GM18507 (cell line): ENCODE data around the gene FOXK2.

Experiments
- DNase-seq: peaks from one replicate; pipeline ENCODE4 v3.0.0; 2011; ENCODE audit warnings: low read depth; ENCODE audit not compliant: insufficient read length; ENCODE audit errors: extremely low spot score
- FAIRE-seq: peaks from 2 replicates; lab custom pipeline; 2011; peaks lifted over from hg19 to GRCh38; lab: Jason Lieb, UNC

Gene FOXK2

DNA sequence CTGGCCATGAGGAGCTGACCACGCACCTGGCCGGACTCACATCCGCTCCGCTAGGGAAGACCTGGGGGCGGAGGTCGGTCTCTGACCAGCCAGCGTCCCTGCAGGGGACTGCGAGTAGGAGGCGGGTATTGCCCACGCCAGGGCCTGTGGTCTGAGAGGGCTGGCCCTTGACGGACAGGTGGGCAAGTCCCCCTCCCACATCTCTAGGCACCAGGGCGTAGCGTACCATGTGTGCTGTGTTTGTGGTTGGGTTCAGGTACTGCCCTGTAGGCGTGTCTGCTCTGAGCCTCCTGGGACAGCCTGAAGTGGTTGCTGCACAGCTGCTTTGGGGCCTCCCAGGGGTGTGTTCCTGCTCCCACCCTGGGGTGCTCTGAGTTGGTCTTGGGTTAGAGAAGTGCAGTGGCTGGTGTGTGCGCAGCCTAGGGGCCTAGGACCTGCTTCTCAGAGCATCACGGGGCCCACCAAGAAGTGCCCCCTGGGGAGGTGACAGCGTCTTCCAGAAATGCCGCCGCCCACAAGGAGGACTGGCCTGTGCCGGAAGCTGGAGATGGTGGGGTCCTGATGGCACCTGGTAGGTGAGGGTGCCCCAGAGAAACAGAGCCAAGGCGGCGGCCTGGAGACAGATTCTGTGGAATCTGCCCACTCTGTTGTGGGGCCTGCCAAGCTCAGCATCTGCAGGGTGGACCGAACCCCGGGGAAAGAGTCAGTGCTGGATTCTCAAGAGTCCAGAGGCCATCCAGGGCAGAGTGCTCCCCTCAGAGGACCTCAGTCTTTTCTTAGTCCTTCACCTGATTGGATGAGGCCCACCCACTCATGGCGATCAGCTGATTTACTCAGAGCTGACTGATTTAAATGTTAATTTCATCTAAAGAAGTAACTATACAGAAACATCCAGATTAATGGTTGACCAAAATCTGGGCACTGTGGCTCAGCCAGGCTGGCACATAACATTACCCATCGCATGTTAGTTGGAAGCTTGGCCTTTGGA lies 80.4 kb downstream of the FOXK2 start:
- FAIRE-seq, result peak; percentile 59
- DNase-seq, result no peak

DNA sequence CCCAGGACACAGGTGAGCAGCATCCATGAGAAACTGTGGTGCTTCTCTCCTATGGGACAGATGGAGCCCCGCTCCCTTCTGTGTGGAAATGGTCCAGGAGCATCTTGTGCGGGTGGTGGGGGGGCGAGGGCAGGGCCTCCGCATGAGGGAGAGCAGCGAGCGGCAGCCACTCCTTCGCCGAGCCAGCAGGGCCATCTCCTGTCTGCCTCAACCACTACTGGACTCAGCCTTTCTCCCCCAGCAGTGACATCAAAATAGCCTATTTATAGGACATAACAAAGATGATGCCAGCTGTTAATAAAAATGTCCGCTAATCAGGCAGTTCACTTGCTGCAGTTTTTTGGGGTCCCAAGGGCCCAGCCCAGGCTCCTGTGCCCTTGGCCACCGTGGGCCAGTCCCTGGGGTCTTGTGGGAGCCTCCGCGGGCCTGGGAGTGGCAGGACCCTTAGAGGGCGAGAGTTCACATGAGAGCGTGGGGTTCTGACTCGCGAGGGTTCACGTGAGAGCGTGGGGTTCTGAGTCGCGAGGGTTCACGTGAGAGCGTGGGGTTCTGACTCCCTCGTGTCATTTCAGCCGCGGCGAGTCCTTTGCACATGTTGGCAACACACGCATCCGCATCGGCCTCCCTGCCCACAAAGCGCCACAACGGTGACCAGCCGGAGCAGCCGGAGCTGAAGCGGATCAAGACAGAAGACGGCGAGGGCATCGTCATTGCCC lies 81.4 kb downstream of the FOXK2 start:
- DNase-seq, result no peak
- FAIRE-seq, result no peak

DNA sequence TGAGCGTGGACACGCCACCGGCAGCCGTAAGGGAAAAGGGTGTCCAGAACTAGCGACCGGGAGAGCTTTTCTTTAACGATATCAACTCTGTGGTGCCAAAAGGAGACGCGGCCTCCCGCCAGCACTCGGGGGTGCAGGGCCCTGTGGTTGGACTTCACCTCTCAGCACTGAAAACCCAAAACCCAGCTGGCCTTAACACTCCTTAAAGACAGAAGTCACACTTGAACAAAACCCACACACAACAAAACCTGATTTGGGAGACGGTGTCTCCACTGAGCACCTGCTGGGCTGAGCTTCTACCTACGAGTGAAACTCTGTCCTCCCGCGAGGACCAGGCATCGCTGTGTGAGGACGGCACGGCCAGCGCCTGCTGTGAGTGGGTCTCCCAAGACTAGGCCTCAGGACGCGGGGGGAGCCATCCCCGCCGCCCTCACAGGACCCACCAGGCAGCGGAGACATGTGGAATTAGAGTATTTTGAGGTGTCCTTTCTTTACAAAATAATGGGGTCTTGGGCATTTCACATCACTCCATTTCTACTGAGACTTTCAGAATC lies 82.0 kb downstream of the FOXK2 start:
- DNase-seq (no peak), FAIRE-seq (no peak)

GRCh38 chr17:82602487-82602886 lies 83.0 kb downstream of the FOXK2 start:
- no peak for FAIRE-seq
- DNase-seq, result no peak

DNA sequence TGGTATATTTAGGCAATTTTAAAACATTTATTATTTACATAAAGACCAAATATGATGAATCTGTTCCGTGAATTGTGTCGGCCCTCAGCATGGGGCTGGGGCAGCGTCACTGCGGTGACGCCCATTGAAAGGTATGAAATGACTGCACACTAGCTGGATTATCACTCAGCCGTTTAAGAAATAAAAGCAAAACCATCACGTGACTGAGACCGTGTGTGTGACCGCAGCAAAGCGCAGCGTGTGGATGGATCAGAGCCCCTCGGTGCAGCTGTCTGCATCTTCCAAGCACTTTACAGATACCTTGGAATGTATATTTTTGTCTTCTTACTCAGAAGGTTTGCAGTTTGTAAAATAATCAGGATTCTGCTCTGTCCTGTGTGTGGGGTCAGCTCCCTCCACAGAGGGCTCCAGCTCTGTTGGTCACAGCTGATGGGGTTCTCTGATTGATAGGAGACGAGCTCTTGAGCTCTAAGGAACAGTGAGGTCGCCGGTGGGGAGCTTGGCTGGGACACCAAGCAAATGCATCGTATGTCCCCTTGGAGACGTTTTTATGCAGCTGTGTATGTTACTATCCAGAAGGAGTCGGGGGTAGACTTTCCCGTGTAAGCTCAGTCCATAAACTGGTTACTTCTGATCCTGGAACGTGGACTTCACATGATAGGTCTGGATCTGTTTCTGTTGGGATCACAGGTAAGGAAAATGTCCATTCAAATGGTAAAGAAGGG lies 83.6 kb downstream of the FOXK2 start:
- DNase-seq (peak; percentile 26), FAIRE-seq (peak; percentile 75)

DNA sequence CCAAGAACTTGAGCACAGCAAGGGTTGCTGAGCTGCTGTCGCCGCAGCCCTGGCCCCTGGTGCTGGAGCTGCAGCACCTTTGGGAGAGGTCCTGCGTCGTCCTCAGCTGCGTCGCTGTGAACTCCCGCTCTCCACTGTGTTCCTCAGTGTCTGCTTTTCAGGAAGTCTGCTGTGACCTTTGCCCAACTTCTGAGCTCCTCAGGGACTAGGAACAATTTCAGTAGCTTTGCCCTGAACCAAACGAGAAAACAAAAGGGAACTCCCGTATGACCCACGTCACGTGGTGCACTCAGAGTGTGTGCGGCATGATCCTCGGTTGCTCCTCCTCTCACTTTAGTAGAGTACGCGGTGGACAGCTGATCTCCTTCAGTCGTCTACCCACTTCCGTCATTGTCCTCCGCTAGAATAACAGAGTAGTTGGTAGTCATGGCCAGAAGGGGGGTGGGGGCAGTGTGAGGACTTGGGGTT lies 84.5 kb downstream of the FOXK2 start:
- no peak for DNase-seq
- no peak for FAIRE-seq

DNA sequence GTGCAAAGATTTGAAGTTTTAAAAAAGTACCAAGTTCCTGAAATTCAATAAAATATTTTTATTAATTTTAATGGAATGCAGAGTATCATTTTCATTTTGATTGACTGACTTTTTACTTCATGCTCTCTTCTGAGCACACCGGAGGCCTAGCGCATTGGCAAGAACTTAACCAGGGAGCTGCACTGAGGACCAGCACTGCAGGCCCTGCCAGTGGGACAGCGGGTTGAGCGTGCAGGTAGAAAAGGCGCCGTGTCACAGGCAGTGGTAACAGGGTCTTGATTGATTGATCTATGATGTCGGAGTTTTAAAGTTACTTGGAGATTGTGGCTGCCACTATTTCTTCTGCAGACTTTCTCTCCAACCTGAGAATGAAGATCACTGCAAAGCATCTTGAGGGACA lies 85.0 kb downstream of the FOXK2 start:
- FAIRE-seq, result no peak

GRCh38 chr17:82605939-82606600 lies 86.5 kb downstream of the FOXK2 start:
- FAIRE-seq (no peak), DNase-seq (no peak)

More for the DNA sequence above, 85.0 kb downstream of the FOXK2 start:
- DNase-seq, result no peak

GRCh38 chr17:82608816-82609215 lies 89.3 kb downstream of the FOXK2 start:
- no peak for FAIRE-seq
- no peak for DNase-seq

DNA sequence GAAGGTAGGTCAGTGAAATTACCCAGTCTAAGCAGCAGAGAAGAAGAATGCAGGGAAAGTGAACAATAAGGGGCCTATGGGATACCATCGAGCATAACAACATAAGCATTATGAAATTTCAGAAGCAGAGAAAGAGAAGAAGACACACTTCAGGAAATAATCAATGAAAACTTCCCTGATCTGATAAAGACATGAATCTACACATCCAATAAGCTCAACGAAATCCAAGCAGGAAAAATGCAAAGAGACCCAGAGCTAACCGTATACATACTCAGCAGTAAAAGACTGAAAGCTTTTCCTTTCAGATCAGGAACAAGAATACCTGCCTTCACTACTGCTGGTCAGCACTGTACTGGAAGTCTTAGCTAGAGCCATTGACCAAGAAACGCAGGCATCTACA lies 90.1 kb downstream of the FOXK2 start:
- FAIRE-seq (no peak), DNase-seq (no peak)

DNA sequence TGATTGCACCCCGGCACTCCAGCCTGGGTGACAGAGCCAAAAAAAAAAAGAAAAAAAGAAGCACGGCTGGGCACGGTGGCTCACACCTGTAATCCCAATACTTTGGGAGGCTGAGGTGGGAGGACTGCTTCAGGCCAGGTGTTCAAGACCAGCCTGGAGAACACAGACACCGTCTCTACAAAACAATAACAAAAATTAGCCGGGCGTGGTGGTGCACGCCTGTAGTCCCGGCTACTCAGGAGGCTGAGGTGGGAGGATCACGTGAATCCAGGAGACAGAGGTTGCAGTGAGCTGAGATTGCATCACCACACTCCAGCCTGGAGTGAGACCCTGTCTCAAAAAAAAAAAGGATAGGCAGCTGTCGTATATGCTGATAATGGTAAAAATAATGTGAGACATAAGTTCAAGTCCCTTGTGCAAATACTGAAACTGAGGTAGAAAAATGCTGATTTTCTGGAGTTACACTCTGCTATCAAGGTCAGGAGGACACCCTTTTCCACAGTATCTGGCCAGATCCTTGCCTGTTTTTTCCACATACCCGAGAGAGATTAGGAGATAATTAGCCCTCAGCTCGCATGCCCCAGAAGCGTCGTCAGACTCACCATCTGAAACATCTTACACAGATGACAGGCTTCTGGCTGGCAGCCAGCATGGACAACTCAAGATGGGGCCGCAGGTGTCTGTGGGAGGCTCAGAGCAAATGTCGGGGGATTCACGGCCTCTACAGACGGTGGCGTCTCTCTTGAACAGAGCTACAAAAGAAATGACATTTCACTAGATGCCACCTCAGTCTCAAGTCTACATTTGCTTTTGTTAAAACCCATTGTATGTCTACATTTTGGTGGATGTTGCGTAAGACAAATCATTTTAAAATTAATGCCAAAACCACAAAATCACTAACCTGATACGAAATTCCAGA lies 91.9 kb downstream of the FOXK2 start:
- no peak for DNase-seq
- no peak for FAIRE-seq

DNA sequence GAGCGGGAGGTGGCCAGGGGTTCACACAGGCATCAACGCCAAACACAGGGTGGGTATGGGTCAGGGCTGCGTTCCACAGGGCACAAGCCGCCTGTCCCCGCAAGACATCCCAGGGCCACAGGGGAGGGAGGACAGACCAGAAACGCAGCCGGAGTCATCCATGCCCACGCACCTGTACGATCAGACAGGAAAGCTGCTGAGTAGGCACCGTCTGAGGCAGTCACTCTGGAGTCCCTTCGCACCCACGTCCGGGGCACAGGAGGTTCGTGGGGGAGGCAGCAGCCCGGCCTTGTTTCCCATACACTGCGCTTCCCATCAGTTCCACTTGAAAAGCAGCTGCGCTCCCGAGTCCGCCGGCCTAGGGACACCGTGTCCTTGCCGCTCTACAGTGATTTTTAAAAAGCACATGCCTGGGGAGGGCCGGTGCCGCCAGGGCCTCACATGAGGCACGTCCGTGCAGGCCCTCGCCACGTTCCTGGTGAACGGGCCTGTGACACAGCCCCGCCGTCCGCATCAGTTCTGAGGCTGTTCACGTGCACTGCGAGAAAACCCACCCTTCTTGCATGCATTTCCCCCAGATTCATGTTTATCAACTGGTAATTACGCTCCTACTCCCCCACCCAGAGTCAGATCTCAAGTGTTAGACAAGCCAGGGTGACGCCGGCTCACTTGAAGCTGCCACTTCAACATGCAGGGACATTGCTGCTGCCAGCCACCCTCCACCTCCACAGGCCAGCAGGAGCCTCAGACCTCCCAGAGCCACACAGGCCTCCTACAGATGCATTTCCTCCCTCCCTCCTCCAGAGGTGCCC lies 94.0 kb downstream of the FOXK2 start:
- FAIRE-seq, result no peak
- no peak for DNase-seq

- FAIRE-seq, result no peak
- no peak for DNase-seq
Measured at GRCh38 chr17:82614095-82614631, 94.6 kb downstream of the FOXK2 start.

GRCh38 chr17:82615084-82616020 lies 95.8 kb downstream of the FOXK2 start:
- FAIRE-seq, result no peak
- no peak for DNase-seq

DNA sequence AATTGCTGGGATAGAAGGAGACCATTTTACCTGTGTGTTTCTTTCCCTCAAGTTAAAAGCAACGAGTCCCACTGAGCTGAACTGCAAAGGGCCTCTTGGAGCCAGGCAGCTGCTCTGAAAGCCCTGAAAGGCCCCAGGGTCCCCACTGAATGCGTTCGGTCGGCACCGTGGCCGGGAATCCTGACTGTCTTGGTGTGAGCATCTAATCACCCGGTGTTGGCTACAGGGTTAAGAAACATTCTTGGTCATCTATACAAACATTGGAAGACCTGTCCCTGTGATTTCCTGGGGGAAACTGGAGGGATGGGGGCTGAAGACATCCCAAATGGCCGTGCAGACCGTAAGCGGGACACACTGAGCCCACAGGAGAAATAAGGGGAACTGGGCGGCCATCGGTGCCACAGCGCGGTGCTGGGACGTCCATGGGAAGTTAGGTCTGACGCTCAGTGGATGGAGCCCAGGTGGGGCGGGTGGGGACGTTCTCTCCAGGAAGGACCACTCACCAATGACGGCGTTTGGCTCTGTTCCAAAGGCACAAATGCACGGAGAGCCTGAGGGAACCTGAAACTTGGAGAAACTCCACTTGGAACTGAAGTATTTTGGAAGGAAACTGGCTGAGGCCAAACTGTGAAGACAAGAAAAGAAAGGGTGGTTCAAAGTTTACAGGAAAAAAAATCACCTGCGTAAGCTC lies 96.6 kb downstream of the FOXK2 start:
- no peak for DNase-seq
- no peak for FAIRE-seq

DNA sequence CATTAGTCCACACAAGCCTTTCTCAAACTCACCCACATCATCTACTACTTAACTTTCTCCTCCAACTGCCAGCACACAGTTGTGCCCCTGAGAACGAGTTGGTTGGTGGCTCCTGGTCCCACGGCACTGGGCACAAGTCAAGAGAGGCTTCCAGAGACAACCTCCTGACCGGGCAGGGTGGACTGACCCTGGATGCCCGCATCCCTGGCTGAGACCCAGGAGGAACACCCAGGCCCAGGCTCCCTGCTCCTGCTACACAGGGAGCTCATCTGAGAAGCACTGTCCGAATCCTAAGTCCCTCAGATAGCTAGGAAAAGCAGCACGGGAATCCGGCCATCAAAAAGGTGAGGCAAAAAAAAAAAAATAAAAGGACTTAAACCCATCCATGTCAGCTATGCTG lies 99.7 kb downstream of the FOXK2 start:
- DNase-seq (no peak), FAIRE-seq (no peak)
